HG03520 (cell line): ENCODE measurements around the gene ALDOA.
A peak's percentile ranks its signal among the peaks of the same experiment; 100 is the strongest.

ENCODE experiments used
- ATAC-seq: cut with Tn5 transposase; IDR thresholded peaks from one replicate; pipeline ENCODE4 v1.9.1; 2021; ENCODE audit warnings: mild to moderate bottlenecking, moderate library complexity; ENCODE audit not compliant: unreplicated experiment

The ALDOA gene

DNA sequence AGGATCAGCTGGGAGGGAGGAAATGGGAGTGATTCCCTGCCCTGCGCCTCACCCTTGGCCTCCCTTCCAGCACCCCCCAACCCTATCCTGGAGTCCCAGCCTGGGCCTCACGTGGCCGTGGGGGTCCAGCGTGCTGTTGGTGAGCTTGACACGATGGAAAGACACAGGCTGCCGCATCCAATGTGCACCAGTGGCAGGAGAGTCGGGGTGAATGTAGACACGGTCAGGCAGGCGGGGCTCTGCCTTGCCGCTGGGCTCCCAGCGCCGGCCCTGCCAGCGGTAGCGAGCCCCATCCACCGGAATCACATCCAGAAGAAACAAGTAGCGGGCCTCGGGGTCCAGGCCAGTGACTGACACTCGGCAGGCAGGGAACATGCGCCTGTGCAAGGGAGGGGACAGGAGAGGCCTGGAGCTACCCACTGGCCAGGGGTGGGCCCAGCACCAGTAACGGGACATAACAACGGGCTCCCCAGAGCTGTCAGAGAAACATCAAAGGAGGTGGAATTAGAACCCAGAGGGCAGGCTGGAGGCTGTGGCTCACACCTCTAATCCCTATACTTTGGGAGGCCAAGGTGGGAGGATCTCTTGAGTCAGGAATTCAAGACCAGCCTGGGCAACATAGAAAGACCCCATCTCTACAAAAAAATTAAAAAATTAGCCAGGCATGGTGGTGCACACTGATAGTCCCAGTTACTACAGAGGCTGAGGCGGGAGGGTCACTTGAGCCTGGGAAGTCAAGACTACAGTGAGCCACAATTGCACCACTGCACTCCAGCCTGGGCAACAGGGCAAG, 23.5 kb downstream of the ALDOA start:
- no peak for ATAC-seq

DNA sequence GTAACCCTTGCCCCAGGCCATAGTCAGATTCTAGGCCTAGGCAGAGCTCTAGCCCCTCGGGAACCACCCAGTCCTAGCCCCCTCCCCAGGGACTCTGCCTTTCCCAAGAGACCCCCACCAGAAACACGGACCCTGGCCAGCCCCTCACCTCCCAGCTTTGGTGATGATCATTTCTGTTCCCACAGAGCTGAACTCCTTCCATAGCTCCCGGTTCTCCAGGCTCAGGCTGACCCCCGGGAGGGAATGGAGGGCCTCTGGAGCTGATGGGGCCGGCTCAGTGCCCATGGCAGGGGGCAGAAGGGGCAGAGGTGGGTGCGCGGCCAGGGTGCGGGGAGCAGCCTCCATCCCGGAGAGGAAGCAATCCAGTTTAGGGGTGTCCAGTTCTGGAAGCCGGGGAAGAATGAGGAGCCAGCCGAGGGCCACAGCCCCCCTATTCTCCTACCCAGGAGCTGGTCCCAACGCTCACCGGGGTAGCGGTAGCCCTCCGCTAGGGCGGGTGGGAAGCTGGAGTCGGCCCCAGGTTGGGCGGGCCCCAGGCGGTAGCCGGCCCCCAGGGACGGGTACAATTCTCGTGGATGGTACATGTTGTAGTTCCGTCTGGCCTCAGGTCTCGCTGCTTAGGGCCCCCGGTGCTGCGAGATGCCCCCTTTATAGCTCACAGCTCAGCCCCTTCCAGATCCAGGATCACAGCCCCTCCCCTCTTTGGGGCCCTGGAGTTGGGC, 25.2 kb downstream of the ALDOA start:
- no peak for ATAC-seq

DNA sequence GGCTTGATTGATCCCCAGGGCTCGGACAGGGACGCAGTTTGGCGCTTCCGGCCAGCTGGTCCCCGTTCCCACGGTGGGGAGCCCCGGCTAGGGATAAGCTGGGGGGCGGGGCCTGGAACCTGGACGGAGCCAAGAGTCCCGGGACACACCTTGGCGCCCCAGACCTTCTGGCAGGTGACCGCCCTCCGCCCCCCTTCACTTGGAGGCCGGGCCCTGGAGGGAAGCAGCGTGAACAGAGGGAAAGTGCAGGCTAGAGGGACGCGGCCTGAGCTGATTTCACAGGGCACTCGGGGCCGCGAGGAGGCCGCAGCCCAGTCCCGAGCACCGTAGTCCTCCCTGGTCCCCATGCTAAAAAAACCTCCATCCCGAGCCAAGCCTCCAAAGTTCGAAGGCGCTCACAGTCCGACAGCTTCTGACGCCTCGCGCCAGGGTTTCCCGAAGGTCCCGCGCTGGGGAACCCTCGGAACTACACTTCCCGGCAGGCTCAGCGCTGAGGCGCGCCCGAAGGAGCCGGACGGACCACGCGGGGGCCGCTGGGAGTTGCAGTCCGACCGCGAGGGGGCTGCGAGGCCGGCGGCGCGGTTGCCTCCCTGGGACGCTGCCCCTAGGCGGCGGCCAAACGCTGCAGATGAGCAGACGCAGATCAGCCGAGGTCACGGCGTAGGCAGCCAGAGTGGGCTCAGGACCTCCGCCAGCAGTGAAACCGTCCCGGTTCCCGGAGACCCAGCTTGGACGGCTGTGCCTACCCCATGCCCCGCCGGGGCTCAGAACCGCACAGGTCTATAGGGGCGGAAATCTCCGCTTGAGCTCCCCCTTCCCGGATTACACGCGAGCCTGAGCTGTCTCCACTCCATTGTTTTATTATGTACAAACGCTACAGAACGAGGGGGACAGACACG, 26.2 kb downstream of the ALDOA start, which contains the start of gene TBX6:
TSS of gene TBX6 (minus strand) at position 451 of the 899 bp plus-strand sequence. CDS start 731 bp downstream, outside the sequence.
- ATAC-seq, result peak; percentile 53

DNA sequence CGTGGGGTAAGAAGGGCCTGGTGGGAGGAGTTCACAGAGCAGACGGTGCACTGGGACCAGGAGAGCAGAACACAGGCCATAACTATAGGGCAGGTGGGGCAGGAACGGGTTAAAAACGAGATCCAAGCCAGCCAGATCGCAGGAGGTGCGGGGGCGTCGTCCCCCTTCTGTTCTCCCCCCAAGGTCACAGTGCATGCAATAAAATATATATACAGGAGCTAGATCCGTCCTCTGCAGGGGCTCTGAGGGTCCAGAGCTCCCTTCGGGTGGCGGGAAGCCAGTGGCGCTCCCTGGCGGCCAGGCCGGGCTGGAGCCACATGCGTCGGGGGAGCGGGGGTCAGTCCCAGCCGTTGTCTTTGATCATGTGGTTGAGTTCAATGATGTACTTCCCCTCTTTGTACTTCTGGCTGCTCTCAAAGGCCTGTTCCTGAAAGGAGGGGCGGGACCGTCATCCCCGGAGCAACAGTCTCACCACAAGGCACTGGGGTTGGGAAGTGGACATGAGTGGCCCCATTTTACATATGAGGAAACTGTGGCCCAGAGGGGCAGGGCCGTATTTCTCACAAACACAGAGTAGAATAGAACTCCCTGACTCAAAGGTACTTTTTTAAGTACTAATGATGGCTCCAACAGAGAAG, 26.9 kb downstream of the ALDOA start:
- ATAC-seq, result peak; percentile 38

DNA sequence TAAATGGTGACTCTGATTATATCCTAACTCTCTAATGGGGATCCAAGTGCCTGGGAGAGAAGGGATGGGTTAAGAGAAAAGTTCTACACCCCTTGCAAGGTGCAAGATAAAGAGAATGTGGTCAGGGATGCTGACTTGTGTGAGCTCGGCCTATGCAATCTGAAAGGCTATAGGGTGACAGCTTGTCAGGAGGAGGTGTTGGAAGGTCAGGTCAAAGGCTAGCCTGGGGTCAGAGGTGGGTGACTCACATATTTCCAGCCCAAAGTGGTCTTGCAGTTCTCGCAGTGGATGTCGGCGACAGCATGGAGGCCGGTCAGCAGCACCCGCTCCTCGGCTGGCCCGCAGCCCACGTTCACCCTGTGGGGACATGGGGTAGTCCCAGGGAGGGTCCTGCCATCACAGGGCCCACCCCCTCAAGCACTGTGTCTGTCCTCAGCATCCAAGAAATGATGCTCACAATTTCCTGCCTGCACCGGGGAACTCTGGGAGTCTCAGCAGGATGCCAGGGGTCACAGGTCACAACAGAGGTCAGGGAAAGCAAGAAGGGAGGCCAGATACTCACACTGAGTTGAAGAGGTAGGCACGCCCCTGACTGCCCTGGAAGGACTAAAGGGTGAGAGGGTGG, 29.1 kb downstream of the ALDOA start:
- ATAC-seq, result no peak

DNA sequence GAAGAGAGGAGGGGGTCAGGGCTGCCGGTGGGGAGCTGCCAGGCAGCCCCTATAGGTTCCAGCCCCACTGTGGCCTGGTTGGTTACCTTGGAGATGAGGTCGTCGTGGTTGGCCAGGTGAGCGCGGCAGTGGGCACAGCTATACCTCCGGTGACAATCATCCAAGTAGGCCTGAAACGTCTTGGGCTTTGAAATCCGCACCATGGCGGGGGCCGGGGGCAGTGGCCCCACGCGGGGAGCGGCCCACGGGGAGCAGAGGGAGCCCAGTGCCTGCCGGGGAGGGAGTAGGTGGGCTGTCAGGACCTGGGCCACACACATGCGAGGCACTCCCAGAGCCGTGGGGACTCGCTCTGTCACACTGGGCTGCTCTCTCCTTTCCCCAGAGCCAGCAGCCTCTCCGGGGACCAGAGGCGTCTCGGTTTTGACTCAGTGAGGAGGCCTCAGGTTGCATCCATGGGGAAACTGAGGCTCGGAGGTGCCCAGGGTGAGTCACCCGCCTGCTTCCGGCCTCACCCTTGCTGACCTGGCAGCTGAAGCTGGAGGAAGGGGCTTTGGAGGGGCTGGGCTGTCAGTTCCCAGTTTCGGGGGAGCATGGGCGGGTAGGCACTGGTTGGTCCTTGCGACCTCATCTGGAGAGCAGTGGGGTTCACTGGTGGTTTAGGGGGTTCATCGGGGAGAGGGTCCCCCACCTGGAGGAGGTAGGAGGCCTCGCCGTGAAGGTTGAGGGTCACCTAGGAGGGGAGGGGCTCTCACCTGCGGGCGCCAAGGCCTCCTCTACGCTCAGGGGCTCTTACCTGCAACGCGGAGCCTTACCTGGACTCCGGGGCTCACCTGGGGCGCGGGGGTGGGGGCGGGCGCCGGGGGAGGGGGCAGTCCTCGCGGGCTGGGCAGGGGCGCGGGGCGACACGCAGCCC, 29.9 kb downstream of the ALDOA start:
- no peak for ATAC-seq

DNA sequence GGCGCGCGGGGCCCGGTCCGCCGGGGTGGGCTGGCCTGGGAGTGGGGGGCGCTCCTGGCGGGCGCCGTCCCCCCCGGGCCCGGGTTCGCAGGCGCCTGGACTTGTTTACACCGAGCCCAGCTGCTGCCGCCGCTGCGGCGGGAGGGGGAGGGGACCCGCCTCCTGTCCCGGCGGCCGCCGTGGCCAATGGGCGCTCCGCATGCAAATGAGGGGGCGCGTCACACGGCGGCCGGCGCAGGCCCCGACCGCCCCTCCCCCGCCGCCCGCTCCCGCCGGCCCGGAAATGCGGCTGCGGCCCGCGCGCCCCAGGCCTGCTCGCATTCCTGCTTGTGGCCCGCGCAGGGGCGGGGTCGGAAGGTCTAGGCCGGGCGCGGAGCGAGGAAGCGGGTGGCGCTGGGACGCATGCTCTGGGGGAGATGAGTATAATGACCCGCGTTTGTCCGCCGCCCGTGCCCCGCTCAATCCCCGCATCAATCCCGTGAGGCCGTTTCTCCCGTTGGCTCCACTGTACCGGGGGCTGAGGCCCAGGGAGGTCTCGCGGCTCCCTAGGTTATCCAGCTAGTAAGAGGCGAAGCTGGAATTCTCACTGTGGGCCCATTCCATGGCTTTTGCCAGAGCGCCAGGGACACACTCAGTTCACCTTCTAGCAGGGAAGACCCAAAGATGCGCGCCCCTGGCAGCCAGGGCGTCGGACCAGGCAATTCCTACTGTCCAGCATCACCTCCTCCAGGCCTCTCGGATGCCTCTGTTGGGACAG, 30.7 kb downstream of the ALDOA start, which contains the start of gene YPEL3:
TSS of gene YPEL3 (minus strand) at position 109 of the 757 bp plus-strand sequence. CDS start 731 bp downstream, outside the sequence.
- no peak for ATAC-seq

DNA sequence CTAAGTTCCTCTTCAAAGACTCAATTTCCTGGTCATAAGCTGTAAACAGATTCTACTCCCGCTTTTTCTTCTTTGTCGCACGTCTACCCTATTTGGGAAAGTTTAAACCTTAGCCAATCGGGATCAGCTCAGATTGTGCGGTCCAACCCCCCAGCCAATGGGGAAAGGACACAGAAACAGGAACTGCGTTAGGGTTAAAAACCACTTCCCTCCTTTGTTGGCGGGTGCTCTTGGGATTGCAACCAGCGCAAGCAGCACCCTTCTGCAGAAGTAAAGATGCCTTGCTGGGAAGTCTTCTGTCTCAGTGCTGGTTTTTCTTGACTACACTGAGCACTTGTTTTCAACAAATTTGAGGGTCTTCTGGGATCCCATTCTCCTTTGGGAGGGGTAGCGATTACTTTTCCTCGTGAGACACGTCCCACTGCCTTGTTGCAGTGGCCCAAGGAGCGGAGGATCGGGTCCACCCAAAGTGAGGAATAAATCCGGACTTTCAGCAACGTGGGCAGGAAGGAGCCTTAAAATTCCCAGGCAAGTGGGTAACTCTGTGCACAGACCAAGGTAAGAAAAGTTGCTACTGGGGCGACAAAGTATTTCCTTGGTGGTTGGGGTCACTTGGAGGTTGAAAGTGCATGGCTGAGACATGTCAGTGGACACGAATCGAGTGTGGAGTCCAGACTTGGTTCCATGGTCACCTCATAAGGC, 31.5 kb downstream of the ALDOA start:
- no peak for ATAC-seq

DNA sequence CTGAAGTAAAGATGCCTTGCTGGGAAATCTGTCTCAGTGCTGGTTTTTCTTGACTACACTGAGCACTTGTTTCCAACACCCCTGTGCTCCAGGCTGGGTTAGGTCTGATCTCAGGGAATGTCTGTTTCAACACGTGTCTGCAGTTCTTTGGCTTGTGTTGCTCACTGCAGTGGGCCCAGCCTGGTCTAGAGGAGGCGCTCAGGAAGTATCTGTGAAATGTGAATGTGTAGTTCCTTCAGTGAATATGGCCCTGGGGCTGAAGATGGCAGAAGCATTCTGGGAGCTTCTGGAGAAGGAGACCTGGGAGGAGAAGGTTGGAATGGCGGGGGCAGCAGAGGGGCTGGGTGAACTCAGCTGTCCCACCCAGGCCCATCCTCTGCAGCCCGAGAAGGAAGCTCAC, 38.5 kb downstream of the ALDOA start:
- no peak for ATAC-seq

DNA sequence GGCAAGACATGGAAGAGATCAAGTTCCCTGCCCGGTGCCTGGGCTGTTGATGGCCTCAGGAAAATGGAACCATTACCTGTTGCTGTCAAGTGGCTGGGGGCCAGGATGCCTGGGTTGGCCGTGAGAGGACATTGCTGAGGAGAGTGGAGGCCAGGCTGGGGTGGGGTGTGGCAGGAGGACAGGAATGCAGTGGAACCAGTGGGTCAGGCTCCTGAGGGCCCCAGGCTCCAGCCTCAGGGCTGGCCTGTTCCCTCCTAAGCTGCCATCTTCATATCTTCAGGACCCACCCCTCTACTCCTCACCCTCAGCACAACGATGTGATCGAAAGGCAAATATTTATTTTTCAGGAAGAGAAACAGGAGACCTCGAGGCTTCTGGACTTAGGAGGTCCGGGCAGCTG, 38.9 kb downstream of the ALDOA start:
- no peak for ATAC-seq

DNA sequence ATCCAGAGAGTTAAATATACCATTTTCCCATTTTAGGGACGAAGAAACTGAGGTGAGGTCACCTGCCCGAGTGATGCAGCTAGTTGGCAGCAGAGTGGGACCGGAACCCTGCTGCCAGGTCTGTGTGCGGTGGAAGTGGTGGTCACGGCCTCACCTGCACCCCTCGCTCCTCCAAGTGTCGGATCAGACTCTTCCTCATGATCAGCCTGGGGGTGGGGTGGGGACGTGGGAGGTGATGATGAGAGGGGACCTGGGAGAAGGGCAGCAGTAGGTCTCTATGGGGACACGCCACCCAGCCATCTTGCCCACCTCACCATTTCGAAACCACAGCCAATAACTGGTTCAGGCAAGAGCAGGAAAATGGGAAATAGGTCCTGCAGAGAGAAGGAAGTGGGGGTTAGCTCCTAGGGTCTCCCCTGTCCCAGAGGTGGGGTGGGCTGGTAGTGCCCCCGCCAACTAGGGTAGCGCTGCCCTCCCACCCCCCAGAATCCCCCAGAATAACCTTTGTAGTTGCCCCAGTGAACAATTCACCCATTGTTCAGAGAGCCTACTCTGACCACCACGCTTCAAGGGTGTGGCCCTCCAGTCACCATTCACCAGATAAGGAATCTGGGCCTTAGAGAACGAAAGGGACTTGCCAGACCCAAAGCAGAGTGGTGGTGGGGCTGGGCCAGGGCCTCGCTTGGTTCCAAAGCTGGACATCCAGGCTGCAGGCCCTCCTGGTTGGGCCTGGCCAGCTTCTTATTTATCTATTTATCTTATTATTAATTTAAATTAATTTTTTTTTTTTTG, 42.7 kb downstream of the ALDOA start:
- no peak for ATAC-seq

DNA sequence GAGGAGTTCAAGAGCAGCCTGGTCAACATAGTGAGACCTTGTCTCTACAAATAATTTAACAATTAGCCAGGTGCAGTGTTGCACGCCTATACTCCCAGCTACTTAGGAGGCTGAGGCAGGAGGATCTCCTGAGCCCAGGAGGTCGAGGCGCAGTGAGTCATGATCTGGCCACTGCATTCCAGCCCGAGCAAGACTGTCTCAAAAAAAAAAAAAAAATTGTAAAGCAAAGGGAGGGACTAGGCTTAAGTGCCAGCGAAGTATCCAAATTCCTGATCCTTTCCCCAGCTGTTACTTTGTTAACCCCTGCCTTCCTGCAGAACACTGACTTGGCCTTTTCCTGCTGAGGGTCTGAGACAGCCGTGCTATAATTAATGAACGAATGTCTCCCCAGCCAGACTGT, 45.1 kb downstream of the ALDOA start:
- ATAC-seq, result no peak

DNA sequence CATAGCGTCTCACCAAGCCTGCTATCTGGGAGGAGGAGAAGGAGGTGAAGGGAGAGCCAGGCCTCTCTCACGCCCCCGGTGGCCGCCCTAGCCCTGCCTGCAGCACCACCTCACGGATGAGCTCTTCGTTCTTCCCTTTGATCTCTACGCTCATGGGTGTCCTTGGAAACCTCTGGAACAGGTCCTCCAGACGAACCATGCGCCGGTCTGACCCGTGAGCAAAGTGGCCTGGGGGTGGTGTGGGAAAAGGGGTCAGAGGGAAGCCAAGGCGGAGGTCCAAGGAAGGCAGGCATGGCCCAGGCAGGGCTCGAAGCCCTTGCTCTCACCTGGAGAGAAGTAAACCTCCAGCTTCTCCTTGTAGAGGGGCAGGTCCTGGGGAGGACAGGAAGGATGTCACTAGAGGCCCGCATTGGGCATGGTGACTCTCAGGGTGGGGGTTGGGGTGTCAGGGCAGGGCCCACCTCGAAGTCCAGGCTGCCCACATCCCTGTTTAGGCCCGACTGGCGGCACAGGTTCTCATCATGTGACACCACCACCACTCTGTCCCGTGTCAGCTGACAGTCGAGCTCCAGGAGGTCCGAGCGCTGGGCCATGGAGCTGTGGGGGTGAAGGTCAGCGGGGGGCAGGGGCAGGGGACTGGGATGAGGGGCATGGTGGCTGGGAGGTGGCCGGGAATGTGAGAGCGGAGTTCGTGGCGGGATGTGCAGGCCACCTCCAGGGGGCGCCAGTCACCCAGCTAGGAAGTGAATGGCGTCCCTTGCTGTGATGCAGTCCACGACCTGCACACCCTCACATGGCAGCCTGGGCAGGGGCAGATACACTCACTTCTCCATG, 46.9 kb downstream of the ALDOA start:
- ATAC-seq, result no peak

DNA sequence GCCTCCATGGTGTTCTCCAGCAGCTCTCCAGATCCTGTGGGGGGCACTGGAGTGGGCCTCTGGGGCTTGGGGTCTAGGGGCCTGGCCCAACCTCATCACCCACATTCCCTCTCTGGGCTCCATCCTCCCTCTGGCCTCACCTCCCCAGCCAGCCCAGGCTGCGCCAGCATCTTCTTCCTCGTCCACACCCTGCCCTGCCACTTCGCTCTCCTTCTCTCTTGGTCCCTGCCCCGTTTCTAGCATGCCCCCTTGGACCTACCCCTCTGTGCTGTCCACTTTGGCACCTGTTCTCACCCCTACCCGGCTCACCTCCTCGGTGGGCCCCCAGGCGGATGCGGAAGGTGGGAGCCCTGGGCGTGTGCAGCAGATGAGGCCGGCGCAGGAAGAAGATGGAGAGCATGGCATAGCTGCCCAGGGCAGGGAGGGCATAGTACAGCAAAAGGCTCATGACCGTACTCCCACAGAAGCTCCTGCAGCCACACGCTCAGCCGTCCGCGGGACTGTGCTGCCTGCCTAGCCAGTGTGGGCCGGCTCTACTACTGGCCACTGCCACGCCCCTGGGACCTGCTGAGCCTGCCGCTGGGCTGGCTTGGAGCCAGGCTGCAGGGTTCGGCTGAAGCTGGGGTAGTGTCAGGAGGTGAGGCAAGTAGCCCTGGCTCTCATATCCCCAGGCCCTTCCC, 47.6 kb downstream of the ALDOA start, which contains the start of gene GDPD3:
TSS of gene GDPD3 (minus strand) at position 507 of the 680 bp plus-strand sequence. CDS start at position 448, 59 bp downstream.
- no peak for ATAC-seq

DNA sequence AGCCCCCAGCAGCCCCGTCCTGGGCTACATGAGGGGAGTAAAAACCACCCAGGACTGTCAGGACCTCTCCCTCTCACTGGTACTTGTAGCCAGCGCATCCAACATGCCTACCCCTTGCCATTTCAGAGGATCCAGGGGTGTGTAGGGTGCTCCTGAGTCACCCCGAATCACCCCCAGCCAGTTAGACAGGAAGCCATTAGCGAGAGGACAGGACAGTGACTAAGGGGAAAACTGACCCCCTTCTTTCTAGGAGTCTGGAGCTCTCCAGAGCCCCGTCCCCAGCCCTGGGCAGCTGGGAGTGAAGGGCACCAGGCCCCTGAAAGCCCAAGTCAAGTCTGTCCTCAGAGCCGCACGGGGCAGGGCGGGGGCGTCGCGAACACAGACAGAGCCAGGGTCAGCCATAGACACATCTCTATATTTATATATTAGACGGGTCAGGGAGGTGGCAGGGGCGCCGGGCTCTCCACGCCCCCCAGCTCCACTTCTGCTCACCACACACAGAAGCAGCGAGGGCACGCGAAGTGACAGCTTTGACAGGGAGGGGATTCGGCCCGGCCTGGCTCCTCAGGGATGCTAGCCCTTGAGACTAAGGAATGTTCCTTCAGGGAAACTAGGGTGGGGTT, 48.3 kb downstream of the ALDOA start:
- ATAC-seq, result no peak
